OCI-LY1 (cell line): Measurements from ENCODE around the gene CASZ1.

Experiments used
- EZH2 ChIP-seq: fragments of 200-600 bp; sonication (generic), shearing (Covaris generic); IDR thresholded peaks from 2 replicates; pipeline ENCODE4 v1.8.0; 2017; ENCODE audit warnings: borderline replicate concordance, mixed run types, mild to moderate bottlenecking, antibody characterized with exemption, low read length, moderate library complexity, mixed read lengths
- TF ChIP-seq, protein P1 (sequence below): fragments of 200-600 bp; sonication (generic), shearing (Covaris generic); IDR thresholded peaks from 2 replicates; pipeline ENCODE4 v1.5.1; 2017; ENCODE audit warnings: mild to moderate bottlenecking, antibody characterized with exemption, low read length, moderate library complexity, mixed read lengths

DNA sequence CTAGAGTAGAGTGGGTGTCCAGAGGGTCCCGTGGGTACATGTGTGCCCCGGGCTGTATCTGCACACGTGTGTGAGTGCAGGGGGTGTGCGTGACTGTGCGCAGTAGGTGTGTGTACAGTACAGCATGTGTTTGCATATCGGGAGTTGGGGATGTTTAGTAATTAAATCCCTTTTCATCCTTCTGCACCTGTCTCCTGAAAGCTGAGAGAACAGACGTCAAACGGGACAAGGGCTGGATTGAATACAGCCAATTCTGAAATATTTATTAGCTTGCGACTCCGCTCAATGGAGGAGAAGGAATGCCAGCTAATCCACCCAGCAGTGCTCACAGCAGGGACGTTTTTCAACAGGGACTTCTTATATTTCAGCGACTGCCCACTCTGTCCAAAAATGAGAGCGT lies 44.7 kb upstream of the CASZ1 start:
- TF ChIP-seq, protein P1, sequence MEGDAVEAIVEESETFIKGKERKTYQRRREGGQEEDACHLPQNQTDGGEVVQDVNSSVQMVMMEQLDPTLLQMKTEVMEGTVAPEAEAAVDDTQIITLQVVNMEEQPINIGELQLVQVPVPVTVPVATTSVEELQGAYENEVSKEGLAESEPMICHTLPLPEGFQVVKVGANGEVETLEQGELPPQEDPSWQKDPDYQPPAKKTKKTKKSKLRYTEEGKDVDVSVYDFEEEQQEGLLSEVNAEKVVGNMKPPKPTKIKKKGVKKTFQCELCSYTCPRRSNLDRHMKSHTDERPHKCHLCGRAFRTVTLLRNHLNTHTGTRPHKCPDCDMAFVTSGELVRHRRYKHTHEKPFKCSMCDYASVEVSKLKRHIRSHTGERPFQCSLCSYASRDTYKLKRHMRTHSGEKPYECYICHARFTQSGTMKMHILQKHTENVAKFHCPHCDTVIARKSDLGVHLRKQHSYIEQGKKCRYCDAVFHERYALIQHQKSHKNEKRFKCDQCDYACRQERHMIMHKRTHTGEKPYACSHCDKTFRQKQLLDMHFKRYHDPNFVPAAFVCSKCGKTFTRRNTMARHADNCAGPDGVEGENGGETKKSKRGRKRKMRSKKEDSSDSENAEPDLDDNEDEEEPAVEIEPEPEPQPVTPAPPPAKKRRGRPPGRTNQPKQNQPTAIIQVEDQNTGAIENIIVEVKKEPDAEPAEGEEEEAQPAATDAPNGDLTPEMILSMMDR: no peak
- TF ChIP-seq EZH2: no peak
